HEK293T (cell line): ENCODE results near the gene PCP4L1.

Experiments
- CTCF ChIA-PET: fragments of 350-600 bp; formaldehyde crosslinking; extraction: SDS; loops from one replicate; lab custom pipeline; 2021; ENCODE audit warnings: antibody characterized with exemption, inconsistent platforms; lab: Yijun Ruan, JAX
- POLR2A ChIA-PET: fragments of 350-600 bp; formaldehyde crosslinking; extraction: SDS; loops from one replicate; lab custom pipeline; 2020; ENCODE audit warnings: antibody characterized with exemption, inconsistent platforms; lab: Yijun Ruan, JAX
- DNase-seq: peaks from one replicate; pipeline ENCODE4 v3.0.0; 2012; ENCODE audit warnings: mixed read lengths; ENCODE audit errors: extremely low spot score
- ARNT ChIP-seq: fragments of 450-650 bp; IDR thresholded peaks from 2 replicates; pipeline ENCODE4 v1.6.1; 2017; ENCODE audit warnings: mild to moderate bottlenecking
- BHLHE40 ChIP-seq: fragments of 450-650 bp; IDR thresholded peaks from 2 replicates; pipeline ENCODE4 v1.6.1; 2016; ENCODE audit warnings: mild to moderate bottlenecking, moderate library complexity, borderline replicate concordance
- CTBP1 ChIP-seq: fragments of 450-650 bp; IDR thresholded peaks from 2 replicates; pipeline ENCODE4 v1.6.1; 2016; ENCODE audit warnings: borderline replicate concordance
- ELF4 ChIP-seq: fragments of 450-650 bp; IDR thresholded peaks from 2 replicates; pipeline ENCODE4 v1.6.1; 2017; ENCODE audit warnings: antibody characterized with exemption
- FOXA1 ChIP-seq: fragments of 450-650 bp; IDR thresholded peaks from 2 replicates; pipeline ENCODE4 v1.6.1; 2016; ENCODE audit warnings: mild to moderate bottlenecking
- FOXK2 ChIP-seq: fragments of 450-650 bp; IDR thresholded peaks from 2 replicates; pipeline ENCODE4 v1.6.1; 2016; ENCODE audit warnings: mild to moderate bottlenecking
- FOXM1 ChIP-seq: fragments of 450-650 bp; IDR thresholded peaks from 2 replicates; pipeline ENCODE4 v1.6.1; 2017; ENCODE audit warnings: mild to moderate bottlenecking, borderline replicate concordance
- HDGF ChIP-seq: fragments of 450-650 bp; IDR thresholded peaks from 2 replicates; pipeline ENCODE4 v1.6.1; 2017; ENCODE audit warnings: antibody characterized with exemption, borderline replicate concordance
- L3MBTL2 ChIP-seq: fragments of 450-650 bp; conservative IDR thresholded peaks from 2 replicates; pipeline ENCODE4 v1.6.1; 2016; ENCODE audit warnings: mild to moderate bottlenecking
- LEF1 ChIP-seq: fragments of 450-650 bp; IDR thresholded peaks from 2 replicates; pipeline ENCODE4 v1.6.1; 2017; ENCODE audit warnings: mild to moderate bottlenecking, borderline replicate concordance
- NFRKB ChIP-seq: fragments of 450-650 bp; IDR thresholded peaks from 2 replicates; pipeline ENCODE4 v1.6.1; 2016; ENCODE audit warnings: mild to moderate bottlenecking, moderate library complexity
- SP1 ChIP-seq: fragments of 450-650 bp; IDR thresholded peaks from 2 replicates; pipeline ENCODE4 v1.6.1; 2017
- SUZ12 ChIP-seq: fragments of 450-650 bp; IDR thresholded peaks from 2 replicates; pipeline ENCODE4 v1.6.1; 2016; ENCODE audit warnings: mild to moderate bottlenecking
- TARDBP ChIP-seq: fragments of 450-650 bp; IDR thresholded peaks from 2 replicates; pipeline ENCODE4 v1.6.1; 2016
- ZNF384 ChIP-seq: fragments of 450-650 bp; IDR thresholded peaks from 2 replicates; pipeline ENCODE4 v1.6.1; 2016
- TF ChIP-seq, protein P1 (sequence below): fragments of 450-650 bp; IDR thresholded peaks from 2 replicates; pipeline ENCODE4 v1.6.1; 2016

PCP4L1 gene

DNA sequence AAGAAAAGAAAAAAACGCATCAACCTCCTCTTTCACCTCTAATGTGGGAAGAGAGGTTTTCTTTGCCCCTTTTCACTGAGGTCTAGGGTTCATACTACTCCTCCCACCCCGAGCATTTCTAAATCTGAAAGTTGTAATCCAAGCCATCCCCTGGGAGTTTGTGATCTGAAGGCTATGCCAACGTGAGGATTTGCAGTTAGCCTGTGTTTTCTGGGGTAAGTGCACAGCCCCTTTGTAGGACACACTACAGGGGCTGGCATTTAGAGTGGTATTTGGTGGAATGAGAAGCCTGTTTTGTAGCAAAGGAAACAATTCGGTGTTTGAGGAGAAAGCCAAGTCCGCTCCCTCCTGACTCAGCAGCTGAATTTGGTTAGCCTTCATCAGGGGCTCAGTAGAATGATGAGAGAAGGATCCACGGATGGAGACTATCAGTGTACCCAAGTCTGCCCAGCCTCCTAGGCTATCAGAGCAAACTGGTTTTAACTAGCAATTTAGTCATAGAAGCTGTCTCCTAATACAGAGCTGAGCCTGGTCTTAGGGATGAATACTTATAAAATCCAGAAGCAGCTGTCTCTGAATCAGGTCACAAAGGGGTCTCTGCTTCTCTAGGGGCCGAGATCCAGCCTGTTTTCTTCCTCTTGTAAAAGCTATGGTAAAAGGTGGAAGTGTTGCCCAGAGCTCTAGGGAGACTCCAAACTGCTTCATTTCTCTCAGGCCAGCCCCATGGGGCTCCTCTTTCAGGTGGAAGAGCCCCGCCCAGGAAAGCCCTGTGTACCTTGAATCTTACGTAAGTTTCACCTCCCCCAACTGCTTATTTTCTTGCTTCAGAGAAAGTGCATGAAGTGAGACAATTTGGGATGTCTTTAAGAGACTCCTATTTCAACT is 2.1 kb downstream of the PCP4L1 start:
- DNase-seq = no peak
- CTCF ChIA-PET = interaction anchor here (1.1 to 1.2 kb wide), 2 partner anchors 31 to 121 kb away, joined by 3 read pairs; no protein-coding TSS in a partner anchor
- POLR2A ChIA-PET = no interaction called here
- TF ChIP-seq TARDBP = no peak
- no peak for TF ChIP-seq NFRKB
- TF ChIP-seq ARNT = no peak

DNA sequence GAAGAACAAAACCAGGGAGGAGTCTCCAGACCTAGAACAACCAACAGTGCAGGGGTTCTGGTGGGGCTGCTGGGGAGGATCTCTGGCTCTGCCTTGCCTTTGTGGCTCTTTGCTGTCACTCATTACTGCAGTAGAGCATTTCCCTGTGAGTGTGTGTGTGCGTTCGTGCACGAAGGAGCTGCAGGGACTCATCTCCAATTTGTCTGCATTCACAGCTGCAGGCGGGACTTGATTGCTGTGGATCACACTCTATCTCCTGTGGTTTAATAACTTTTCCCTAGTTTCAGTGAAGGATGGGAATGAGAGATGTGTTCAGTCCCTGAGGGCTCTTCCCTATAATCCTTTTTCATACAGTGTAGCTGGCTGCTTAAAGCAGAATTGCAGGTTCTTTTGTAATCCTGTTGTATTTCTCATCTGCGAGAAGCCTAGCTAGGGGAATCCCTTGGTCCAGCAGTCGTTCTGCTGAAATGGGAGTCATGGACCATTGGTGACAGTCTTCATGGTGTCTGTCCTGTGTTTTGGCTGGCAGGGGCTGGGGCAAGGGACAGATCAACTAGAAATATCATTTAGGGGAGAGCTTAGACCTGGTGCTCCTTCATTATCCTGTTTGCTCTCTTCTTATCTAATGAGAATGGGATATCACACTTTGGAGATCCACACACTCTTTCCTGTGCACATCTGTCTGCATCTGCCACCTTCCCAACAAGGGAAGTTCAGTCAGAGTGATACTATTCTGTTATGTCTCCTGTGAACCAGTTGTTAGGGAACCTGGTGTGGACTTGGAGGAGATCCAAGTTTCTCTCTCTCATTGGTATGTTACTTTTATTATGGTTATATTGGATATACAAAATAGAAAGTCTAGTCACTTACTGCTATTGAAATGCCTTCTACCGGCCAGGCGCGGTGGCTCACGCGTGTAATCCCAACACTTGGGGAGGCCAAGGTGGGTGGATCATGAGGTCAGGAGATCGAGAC is 3.0 kb downstream of the PCP4L1 start:
- TF ChIP-seq FOXM1 (no peak), TARDBP (no peak), ARNT (no peak)
- TF ChIP-seq, protein P1, sequence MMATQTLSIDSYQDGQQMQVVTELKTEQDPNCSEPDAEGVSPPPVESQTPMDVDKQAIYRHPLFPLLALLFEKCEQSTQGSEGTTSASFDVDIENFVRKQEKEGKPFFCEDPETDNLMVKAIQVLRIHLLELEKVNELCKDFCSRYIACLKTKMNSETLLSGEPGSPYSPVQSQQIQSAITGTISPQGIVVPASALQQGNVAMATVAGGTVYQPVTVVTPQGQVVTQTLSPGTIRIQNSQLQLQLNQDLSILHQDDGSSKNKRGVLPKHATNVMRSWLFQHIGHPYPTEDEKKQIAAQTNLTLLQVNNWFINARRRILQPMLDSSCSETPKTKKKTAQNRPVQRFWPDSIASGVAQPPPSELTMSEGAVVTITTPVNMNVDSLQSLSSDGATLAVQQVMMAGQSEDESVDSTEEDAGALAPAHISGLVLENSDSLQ = peak; percentile 24; the same call in 1 of the 2 replicates
- no peak for DNase-seq
- CTCF ChIA-PET = no interaction called here
- POLR2A ChIA-PET = interaction anchor here (0.9 kb wide), 1 partner anchor 36 kb away, joined by 3 read pairs; the partner anchor contains the start of gene TOMM40L

DNA sequence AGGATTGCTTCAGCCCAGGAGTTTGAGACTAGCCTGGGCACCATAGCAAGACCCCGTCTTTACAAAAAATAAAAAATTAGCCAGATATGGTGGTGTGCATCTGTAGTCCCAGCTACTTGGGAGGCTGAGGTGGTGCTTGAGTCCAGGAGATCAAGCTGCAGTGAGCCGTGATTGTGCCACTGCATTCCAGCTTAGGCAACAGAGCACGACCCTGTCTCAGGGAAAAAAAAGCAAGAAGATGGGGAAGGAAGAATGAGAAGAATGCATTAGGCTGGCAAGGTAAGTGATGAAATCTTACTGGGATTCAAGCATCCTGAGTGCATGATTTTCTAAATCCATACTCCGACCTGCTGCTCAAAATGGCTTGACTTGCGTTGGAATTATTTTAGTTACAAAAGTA is 6.8 kb downstream of the PCP4L1 start:
- no peak for TF ChIP-seq ARNT
- TF ChIP-seq BHLHE40 = no peak
- no peak for TF ChIP-seq L3MBTL2
- no peak for TF ChIP-seq NFRKB
- no peak for TF ChIP-seq ELF4
- no peak for TF ChIP-seq HDGF
- TF ChIP-seq FOXA1 = no peak
- TF ChIP-seq FOXK2 = no peak
- CTCF ChIA-PET = interaction anchor here (1.2 kb wide), 1 partner anchor 117 kb away, joined by 3 read pairs; no protein-coding TSS in a partner anchor
- DNase-seq = no peak
- POLR2A ChIA-PET = no interaction called here

DNA sequence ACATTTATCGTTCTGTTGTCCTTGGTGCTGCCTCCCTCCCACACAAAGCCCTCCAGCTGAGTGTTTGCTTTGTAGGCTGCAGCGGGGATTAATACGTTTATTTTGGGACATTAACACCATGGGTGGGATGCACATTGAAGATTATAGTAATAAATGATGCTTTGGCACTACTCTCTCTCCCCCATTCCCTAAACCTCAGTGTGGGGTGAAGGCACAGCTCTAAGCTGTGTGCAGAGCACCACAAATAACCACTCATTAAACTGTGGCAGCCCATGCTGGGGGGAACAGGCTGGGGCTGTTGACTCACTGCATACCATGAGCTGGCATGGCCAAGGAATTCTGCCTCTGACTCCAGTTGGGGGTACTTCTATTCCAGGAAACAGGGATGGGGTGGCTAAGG is 7.7 kb downstream of the PCP4L1 start:
- CTCF ChIA-PET = interaction anchor here (0.7 to 1.2 kb wide), 3 partner anchors 25 to 116 kb away, joined by 3 to 4 read pairs (median 3); partner anchors contain the start of gene TOMM40L
- POLR2A ChIA-PET = no interaction called here
- DNase-seq = no peak
- no peak for TF ChIP-seq L3MBTL2
- no peak for TF ChIP-seq SUZ12
- no peak for TF ChIP-seq FOXM1
- no peak for TF ChIP-seq ELF4
- no peak for TF ChIP-seq TARDBP
- no peak for TF ChIP-seq FOXA1
- TF ChIP-seq NFRKB = no peak
- TF ChIP-seq, protein P1 = no peak
- no peak for TF ChIP-seq ARNT
- no peak for TF ChIP-seq FOXK2
- TF ChIP-seq CTBP1 = no peak
- no peak for TF ChIP-seq HDGF
- no peak for TF ChIP-seq SP1
- TF ChIP-seq BHLHE40 = no peak
- TF ChIP-seq ZNF384 = no peak
- no peak for TF ChIP-seq LEF1

DNA sequence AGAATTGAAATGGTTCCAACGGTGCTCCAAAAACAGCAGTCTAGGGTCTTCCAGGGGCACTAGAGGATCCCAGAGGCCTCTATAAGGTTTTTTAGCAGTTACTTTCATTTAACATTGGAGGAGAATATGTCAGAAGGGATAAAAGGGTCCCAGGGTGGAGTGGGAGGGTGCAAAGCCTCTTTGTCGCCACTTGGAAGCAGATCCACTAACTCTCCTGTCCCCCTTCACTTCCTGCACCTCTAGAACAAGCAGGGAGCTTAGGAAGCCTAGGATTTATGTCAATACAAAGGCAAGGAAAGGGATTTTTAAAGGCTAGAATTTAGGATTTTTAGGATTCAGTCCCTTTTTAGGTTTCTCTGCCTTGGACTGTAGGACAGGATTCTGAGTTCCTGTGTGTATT is 8.3 kb downstream of the PCP4L1 start:
- ChIA-PET CTCF (interaction anchor here (0.7 to 1.2 kb wide), 2 partner anchors 24 to 41 kb away, joined by 3 to 4 read pairs; partner anchors contain the start of gene TOMM40L), POLR2A (no interaction called here)

More for the DNA sequence above, 8.3 kb downstream of the PCP4L1 start:
- DNase-seq = no peak
- TF ChIP-seq FOXA1 (no peak), SP1 (no peak), LEF1 (no peak), TARDBP (no peak), HDGF (no peak), ZNF384 (no peak), CTBP1 (no peak), SUZ12 (no peak), L3MBTL2 (no peak), FOXK2 (no peak), ELF4 (no peak), NFRKB (no peak), FOXM1 (no peak), ARNT (no peak)
- TF ChIP-seq, protein P1 = no peak
